K562 (cell line): ENCODE data around the gene ADIPOR2. TPM values are rescaled to one million over a fixed set of nuclear protein-coding genes. Genes with fewer than 3 reads are reported as not detected.
A peak's percentile ranks its signal among the peaks of the same experiment; 100 is the strongest.

ENCODE experiments used
- ARID3B ChIP-seq: fragments of 250-450 bp; sonication (Bioruptor Pico); IDR thresholded peaks from 2 replicates; pipeline ENCODE4 v1.4.0; 2020; ENCODE audit warnings: borderline replicate concordance
- CBX5 ChIP-seq: IDR thresholded peaks from 2 replicates; pipeline ENCODE4 v1.6.1; 2014; ENCODE audit warnings: low read depth, borderline replicate concordance
- CREB3L1 ChIP-seq: fragments of 450-650 bp; IDR thresholded peaks from 2 replicates; pipeline ENCODE4 v1.6.1; 2014; ENCODE audit warnings: low read depth, mild to moderate bottlenecking, moderate library complexity, borderline replicate concordance
- CREM ChIP-seq: IDR thresholded peaks from 2 replicates; pipeline ENCODE4 v1.6.1; 2014; ENCODE audit warnings: antibody characterized with exemption, low read depth
- CTCF ChIP-seq, 3 experiments: IDR thresholded peaks in 2 of 3; conservative IDR thresholded peaks in 1 of 3; 2 replicates each; pipeline ENCODE4 v1.5.1; 2011 to 2012; ENCODE audit warnings: low read length in 3 of 3, mild to moderate bottlenecking in 3 of 3, control low read depth in 2 of 3, improper control_type of control experiment in 1 of 3, inconsistent platforms in 1 of 3, low read depth in 1 of 3, mixed read lengths in 1 of 3, moderate library complexity in 1 of 3; ENCODE audit not compliant: insufficient read depth in 2 of 3
- DIDO1 ChIP-seq: fragments of 450-650 bp; IDR thresholded peaks from 2 replicates; pipeline ENCODE4 v1.6.1; 2016; ENCODE audit warnings: low read depth, missing biosample characterization, missing genetic modification characterization
- GABPA ChIP-seq: fragments of 200-800 bp; sonication (Bioruptor generic); conservative IDR thresholded peaks from 2 replicates; pipeline ENCODE4 v1.6.1; 2016; ENCODE audit warnings: low read depth, missing genetic modification characterization, missing compliant biosample characterization
- HCFC1 ChIP-seq: IDR thresholded peaks from 2 replicates; pipeline ENCODE4 v1.6.1; 2012; ENCODE audit warnings: low read depth, low read length, improper control_type of control experiment
- MCM7 ChIP-seq, 2 experiments: fragments of 450-650 bp; IDR thresholded peaks; 2 replicates each; pipeline ENCODE4 v1.6.1; 2016 to 2018
- NFE2L1 ChIP-seq: fragments of 450-650 bp; IDR thresholded peaks from 2 replicates; pipeline ENCODE4 v1.6.1; 2016; ENCODE audit warnings: missing genetic modification characterization, low read depth, mild to moderate bottlenecking, missing compliant biosample characterization, moderate library complexity, borderline replicate concordance
- POLR2AphosphoS2 ChIP-seq: IDR thresholded peaks from 2 replicates; pipeline ENCODE4 v1.6.1; 2012; ENCODE audit warnings: low read length, improper control_type of control experiment
- RCOR1 ChIP-seq, 2 experiments: IDR thresholded peaks; 2 replicates each; pipeline ENCODE4 v1.6.1; 2012; ENCODE audit warnings: low read depth in 2 of 2, low read length in 2 of 2, borderline replicate concordance in 1 of 2, improper control_type of control experiment in 1 of 2
- RFX7 ChIP-seq: fragments of 250-450 bp; sonication (Bioruptor Pico); IDR thresholded peaks from 2 replicates; pipeline ENCODE4 v1.5.1; 2021; ENCODE audit warnings: mild to moderate bottlenecking
- RUNX1 ChIP-seq: sonication (generic); IDR thresholded peaks from 2 replicates; pipeline ENCODE4 v1.6.1; 2016; ENCODE audit warnings: antibody characterized with exemption, low read depth
- SREBF2 ChIP-seq: sonication (generic); formaldehyde crosslinking; IDR thresholded peaks from 2 replicates; pipeline ENCODE4 v1.4.0; 2020; ENCODE audit warnings: mild to moderate bottlenecking, missing genetic modification reagents
- STAT6 ChIP-seq: sonication (generic); formaldehyde crosslinking; IDR thresholded peaks from 2 replicates; pipeline ENCODE4 v1.8.1; 2023; ENCODE audit warnings: mild to moderate bottlenecking, missing genetic modification reagents
- ZFX ChIP-seq: sonication (generic); formaldehyde crosslinking; IDR thresholded peaks from 2 replicates; pipeline ENCODE4 v1.8.0; 2022; ENCODE audit warnings: mild to moderate bottlenecking, missing genetic modification reagents, moderate library complexity
- ZNF224 ChIP-seq: sonication (generic); formaldehyde crosslinking; IDR thresholded peaks from 2 replicates; pipeline ENCODE4 v1.8.0; 2022; ENCODE audit warnings: mild to moderate bottlenecking, missing genetic modification reagents
- ZNF263 ChIP-seq: sonication (generic); formaldehyde crosslinking; IDR thresholded peaks from 2 replicates; pipeline ENCODE4 v1.8.0; 2022; ENCODE audit warnings: mild to moderate bottlenecking, missing genetic modification reagents, borderline replicate concordance
- ZNF511 ChIP-seq: sonication (generic); formaldehyde crosslinking; IDR thresholded peaks from 2 replicates; pipeline ENCODE4 v1.8.0; 2022; ENCODE audit warnings: mild to moderate bottlenecking, missing genetic modification reagents
- polyA plus RNA-seq, 8 experiments: library from polyadenylated mRNA; depleted of rRNA in 4 of 8; stranded (reverse) in 5 of 8; unstranded in 3 of 8; fragments of >200 nt; fragmentation: Nextera tagmentation in 2 of 8; fragmentation: Illumina TruSeq in 1 of 8; extraction: Ambion mirVana in 2 of 8; extraction: Trizol in 1 of 8; gene quantifications; 2 replicates each; pipeline versions ENCODE4 v1.2.1 to v1.2.3, GENCODE V29; 2011 to 2014; ENCODE audit warnings: inconsistent platforms in 1 of 8, missing spikeins in 1 of 8
- total RNA-seq, 7 experiments: library from RNA; depleted of rRNA in 6 of 7; stranded (reverse); fragments of >200 nt in 6 of 7; fragmentation: Illumina TruSeq in 2 of 7; extraction: Trizol in 2 of 7; gene quantifications; 2 replicates each; pipeline versions ENCODE4 v1.2.1 to v1.2.3, GENCODE V29; 2011 to 2021; ENCODE audit warnings: low replicate concordance in 1 of 7

Gene ADIPOR2
- total and polyA plus RNA-seq, 9 of the 15 experiments (the other 6 are each of a cell fraction or from before 2014, with no cell fraction given) = 10.9 to 63.5 (median 46.0) TPM

- TF ChIP-seq RCOR1 (IDR thresholded peaks at IDR 0.05; ENCODE audit: borderline replicate concordance in 1 of 2, low read depth in 2 of 2, low read length in 2 of 2) = peak in 1 of 2 experiments; percentile 33; a peak in 1 of 4 replicates
- TF ChIP-seq MCM7 (IDR thresholded peaks at IDR 0.05) = no peak
- TF ChIP-seq CBX5 = no peak
- TF ChIP-seq ARID3B (CRISPR knock-in tag) = no peak
- TF ChIP-seq CREM = peak; percentile 37; the same call in 1 of the 2 replicates
- TF ChIP-seq ZNF263 (CRISPR knock-in tag) = no peak
- TF ChIP-seq RFX7 (CRISPR knock-in tag) = no peak
- no peak for TF ChIP-seq CTCF (IDR thresholded peaks at IDR 0.05 in 2 of 3, conservative IDR thresholded peaks at IDR 0.05 in 1 of 3; ENCODE audit: insufficient read depth in 2 of 3, low read depth in 1 of 3, low read length in 3 of 3)
- TF ChIP-seq NFE2L1 (tag) = no peak
- no peak for TF ChIP-seq ZNF511 (CRISPR knock-in tag)
- no peak for TF ChIP-seq ZNF224 (CRISPR knock-in tag)
- TF ChIP-seq STAT6 (CRISPR knock-in tag) = no peak
- no peak for TF ChIP-seq SREBF2 (CRISPR knock-in tag)
- TF ChIP-seq CREB3L1 = peak; percentile 56; the same call in 1 of the 2 replicates
- peak; percentile 92 for TF ChIP-seq GABPA (tag)
- TF ChIP-seq DIDO1 (tag) = peak; percentile 47; the same call in 1 of the 2 replicates
- no peak for TF ChIP-seq RUNX1
- peak; percentile 86 for TF ChIP-seq ZFX
- TF ChIP-seq POLR2AphosphoS2 = no peak
- TF ChIP-seq HCFC1 = peak; percentile 94
Measured at GRCh38 chr12:1804545-1805332, 113.9 kb downstream of the ADIPOR2 start (continued).
